Left ventricle myocardium inferior (tissue), 1 donor: Measurements from ENCODE around the gene CCDC188. TPM values are rescaled to one million over a fixed set of nuclear protein-coding genes. Genes with fewer than 3 reads are reported as not detected.

Experiments
- DNase-seq: peaks from one replicate; pipeline ENCODE4 v3.0.0-alpha.2; 2020
- H3K27ac ChIP-seq: fragments of 200-600 bp; replicated peaks from 2 replicates; pipeline ENCODE4 v1.8.0; 2021
- H3K27me3 ChIP-seq: fragments of 200-600 bp; 2 replicates; pipeline ENCODE4 v1.8.0; 2021; ENCODE audit warnings: low read depth
- H3K36me3 ChIP-seq: fragments of 200-600 bp; 2 replicates; pipeline ENCODE4 v1.8.0; 2021
- H3K4me1 ChIP-seq: fragments of 200-600 bp; 2 replicates; pipeline ENCODE4 v1.8.0; 2021
- H3K4me3 ChIP-seq: fragments of 200-600 bp; 2 replicates; pipeline ENCODE4 v1.8.0; 2021; ENCODE audit warnings: mild to moderate bottlenecking, moderate library complexity
- H3K9me3 ChIP-seq: fragments of 200-600 bp; replicated peaks from 2 replicates; pipeline ENCODE4 v1.8.0; 2021
- intact Hi-C: fragments of 100-400 bp; cut with micrococcal nuclease; formaldehyde crosslinking; loops from one replicate; pipeline ENCODE4 v1.11.0; 2022
- total RNA-seq: library from RNA; stranded (reverse); fragmentation: NEBNext Ultra II Directional; extraction: Animal tissue kit (Norgen Biotek cat#: 25700); gene quantifications from one replicate; pipeline ENCODE4 v1.2.1, GENCODE V29; 2021
- TF ChIP-seq, protein P1 (sequence below): fragments of 200-600 bp; IDR thresholded peaks from 2 replicates; pipeline ENCODE4 v1.8.0; 2021; ENCODE audit warnings: antibody characterized with exemption, mild to moderate bottlenecking, borderline replicate concordance
- donor health status: DM: no; HTN: yes; CAD: no; lungs with severe emphysema.

Gene CCDC188
- total RNA-seq, 1 donor from 2014 or later = not detected

GRCh38 chr22:20186871-20187546, 36.2 kb upstream of the CCDC188 start:
- Histone ChIP-seq H3K27me3 (peaks cover 11% of the 10 kb centered on the region), H3K4me3 (no peak overlapping the region), H3K36me3 (no peaks in the 10 kb centered on the region), H3K4me1 (no peaks in the 10 kb centered on the region), H3K9me3 (no peaks in the 10 kb centered on the region), H3K27ac (no peak overlapping the region)
- no peak for DNase-seq
- intact Hi-C loops = no loop called here
- TF ChIP-seq, protein P1, sequence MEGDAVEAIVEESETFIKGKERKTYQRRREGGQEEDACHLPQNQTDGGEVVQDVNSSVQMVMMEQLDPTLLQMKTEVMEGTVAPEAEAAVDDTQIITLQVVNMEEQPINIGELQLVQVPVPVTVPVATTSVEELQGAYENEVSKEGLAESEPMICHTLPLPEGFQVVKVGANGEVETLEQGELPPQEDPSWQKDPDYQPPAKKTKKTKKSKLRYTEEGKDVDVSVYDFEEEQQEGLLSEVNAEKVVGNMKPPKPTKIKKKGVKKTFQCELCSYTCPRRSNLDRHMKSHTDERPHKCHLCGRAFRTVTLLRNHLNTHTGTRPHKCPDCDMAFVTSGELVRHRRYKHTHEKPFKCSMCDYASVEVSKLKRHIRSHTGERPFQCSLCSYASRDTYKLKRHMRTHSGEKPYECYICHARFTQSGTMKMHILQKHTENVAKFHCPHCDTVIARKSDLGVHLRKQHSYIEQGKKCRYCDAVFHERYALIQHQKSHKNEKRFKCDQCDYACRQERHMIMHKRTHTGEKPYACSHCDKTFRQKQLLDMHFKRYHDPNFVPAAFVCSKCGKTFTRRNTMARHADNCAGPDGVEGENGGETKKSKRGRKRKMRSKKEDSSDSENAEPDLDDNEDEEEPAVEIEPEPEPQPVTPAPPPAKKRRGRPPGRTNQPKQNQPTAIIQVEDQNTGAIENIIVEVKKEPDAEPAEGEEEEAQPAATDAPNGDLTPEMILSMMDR = no peak

DNA sequence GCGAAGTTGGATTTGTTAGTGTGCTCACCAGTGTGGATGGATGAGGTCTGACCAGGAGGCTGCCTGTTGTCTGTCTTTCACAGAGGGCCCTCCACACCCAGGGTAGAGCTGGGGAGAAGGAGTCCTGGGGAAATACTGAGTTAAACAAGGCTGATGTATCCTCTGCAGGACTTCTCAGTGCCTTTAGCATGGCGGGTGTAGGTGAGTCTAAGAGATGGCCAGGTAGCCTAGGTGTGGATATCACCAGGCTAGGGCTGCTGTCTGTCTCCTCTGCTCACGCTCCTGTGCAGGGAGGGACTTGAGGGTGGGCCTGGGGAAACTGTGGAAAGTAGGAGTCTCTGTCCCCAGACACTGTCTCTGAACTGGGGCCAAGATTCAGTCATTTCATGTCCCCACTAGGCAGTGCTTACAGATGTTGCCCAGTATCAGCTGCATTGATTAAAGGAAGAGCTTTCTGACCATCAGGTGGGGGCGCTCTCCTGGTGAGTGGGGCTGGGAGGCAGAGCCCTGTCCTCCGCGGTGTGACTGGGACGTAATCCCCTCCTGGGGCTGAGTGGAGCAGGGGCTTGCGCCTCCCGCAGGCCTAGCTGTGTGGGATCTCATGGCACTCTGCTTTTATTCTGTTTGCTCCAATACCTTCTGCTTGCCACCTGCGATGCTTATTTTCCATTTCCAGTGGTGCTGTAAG, 35.5 kb upstream of the CCDC188 start:
- Histone ChIP-seq H3K9me3 (no peaks in the 10 kb centered on the region), H3K4me3 (no peak overlapping the region), H3K27me3 (peaks cover 11% of the 10 kb centered on the region), H3K4me1 (no peaks in the 10 kb centered on the region), H3K36me3 (no peaks in the 10 kb centered on the region), H3K27ac (no peak overlapping the region)
- DNase-seq = no peak
- TF ChIP-seq, protein P1 = no peak
- intact Hi-C loops = no loop called here

DNA sequence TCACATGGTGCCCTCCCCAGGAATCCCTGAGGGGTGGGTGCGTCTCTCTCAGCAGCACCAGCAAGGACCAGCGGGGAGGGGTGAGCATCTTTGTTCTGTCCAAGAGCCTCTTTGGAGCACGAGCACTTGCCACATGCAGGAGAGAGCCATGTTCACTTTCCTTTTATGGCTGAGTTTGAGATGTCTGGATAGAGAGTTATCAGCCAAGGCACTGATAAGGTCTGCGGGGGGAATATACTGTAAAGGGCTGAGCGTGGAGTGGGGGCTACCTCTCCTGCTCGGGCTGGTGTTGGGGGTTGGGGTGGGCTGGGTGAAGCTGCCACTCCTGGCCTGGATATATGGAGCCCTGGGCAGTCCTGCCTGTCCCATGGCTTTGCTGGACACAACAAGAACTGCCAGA, 34.9 kb upstream of the CCDC188 start:
- Histone ChIP-seq H3K27ac (no peak overlapping the region), H3K4me1 (no peaks in the 10 kb centered on the region), H3K9me3 (no peaks in the 10 kb centered on the region), H3K4me3 (no peak overlapping the region), H3K27me3 (peaks cover 11% of the 10 kb centered on the region), H3K36me3 (no peaks in the 10 kb centered on the region)
- no peak for DNase-seq
- TF ChIP-seq, protein P1 = no peak
- intact Hi-C loops = no loop called here

GRCh38 chr22:20184501-20185165, 33.8 kb upstream of the CCDC188 start:
- no peaks in the 10 kb centered on the region for H3K9me3 ChIP-seq
- H3K4me3 ChIP-seq = no peak overlapping the region
- no peaks in the 10 kb centered on the region for H3K36me3 ChIP-seq
- no peak for DNase-seq
- H3K27me3 ChIP-seq = peaks cover 11% of the 10 kb centered on the region
- H3K27ac ChIP-seq = no peak overlapping the region
- TF ChIP-seq, protein P1 = no peak
- intact Hi-C loops = no loop called here
- H3K4me1 ChIP-seq = no peaks in the 10 kb centered on the region

GRCh38 chr22:20183823-20184222, 33.0 kb upstream of the CCDC188 start:
- TF ChIP-seq, protein P1 = no peak
- Histone ChIP-seq H3K27ac (no peak overlapping the region), H3K9me3 (no peaks in the 10 kb centered on the region), H3K4me1 (no peaks in the 10 kb centered on the region), H3K4me3 (no peak overlapping the region), H3K27me3 (peaks cover 11% of the 10 kb centered on the region), H3K36me3 (no peaks in the 10 kb centered on the region)
- no peak for DNase-seq
- intact Hi-C loops = no loop called here
